Amniotic stem cell (primary cell): ENCODE data around the gene AZGP1.
"Not testable (repeated sequence)": the region's sequence is repeated elsewhere in the genome, so short reads cannot be mapped to it uniquely, and the experiment has no call there.

Source experiments
- DNase-seq: peaks from one replicate; lab custom pipeline; 2025; lab: John Stamatoyannopoulos, UW

The AZGP1 gene

DNA sequence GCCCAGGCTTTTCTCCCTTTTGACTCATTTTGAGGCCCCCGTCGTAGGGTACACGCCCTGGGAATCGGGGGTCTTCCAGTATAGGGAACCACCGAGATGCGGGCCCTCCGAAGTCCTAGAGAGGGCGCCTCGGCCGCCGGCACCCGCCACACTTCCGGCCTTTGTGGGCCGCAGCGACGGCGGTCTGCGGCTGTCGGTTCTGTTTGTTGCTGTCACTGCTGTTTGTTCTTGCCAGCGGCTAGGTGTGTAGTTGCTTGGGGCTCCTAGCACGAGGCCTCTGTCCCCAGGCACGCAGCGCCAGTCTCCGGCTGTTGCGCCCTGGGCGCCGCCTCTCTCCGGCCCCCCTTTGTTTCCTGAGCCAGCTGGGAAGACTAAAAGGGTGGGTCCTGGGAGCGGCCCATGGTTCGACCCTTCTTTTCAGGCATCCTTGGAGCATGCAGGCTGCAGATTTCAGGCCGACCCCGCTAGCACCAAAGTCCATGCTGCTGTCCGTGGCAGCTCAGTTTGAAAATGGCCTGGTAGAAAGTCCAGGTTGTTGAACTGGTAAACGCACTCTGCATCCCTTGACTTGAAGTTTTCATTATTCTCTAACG is 21.8 kb upstream of the AZGP1 start:
- no peak for DNase-seq

DNA sequence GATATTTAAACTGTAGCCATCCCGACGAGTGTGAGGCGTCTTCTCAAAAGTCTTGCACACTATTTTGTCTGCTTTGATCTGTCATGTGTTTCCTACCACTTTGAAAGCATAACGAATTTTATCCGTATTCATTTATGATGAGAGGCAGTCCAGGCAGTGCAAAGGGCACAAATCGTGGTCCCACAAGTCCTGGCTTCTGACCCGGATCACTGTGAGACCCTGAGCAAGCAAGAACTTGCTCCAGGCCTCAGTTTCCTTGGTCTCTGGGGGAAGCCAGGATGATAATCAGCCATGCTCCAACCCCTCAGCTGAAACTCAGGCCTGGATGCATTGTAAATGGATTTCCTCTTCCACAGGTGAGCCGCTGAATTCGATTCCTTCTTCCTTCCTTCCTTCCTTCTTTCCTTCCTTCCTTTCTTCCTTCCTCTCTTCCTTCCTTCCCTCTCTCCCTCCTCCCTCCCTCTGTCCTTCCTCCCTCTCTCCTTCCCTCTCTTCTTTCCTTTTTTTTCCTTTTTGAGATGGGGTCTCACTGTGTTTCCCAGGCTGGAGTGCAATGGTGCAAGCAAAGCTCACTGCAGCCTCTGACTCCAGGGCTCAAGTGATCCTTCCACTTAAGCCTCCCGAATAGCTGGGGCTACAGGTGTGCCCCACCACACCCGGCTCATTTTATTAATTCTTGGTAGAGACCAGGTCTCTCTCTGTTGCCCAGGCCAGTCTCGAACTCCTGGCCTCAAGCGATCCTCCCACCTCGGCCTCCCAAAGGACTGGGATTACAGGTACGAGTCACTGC is 21.1 kb upstream of the AZGP1 start:
- DNase-seq = no peak

DNA sequence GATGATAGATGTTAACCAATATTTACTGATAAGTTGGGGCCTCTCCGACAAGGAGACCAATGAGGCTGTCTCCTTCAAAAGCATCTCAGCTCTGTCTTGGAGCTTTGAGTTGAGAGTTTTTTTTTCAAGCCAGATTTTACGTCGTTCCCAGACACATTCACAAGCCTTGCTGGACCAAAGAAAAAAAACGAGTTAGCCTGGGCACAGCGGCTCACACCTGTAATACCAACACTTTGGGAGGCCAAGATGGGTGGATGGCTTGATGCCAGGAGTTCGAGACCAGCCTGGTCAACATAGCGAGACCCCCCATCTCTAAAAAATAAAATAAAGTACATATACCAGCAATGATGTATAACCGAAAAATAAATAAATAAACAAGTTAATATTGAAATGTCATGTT is 19.0 kb upstream of the AZGP1 start:
- no peak for DNase-seq

DNA sequence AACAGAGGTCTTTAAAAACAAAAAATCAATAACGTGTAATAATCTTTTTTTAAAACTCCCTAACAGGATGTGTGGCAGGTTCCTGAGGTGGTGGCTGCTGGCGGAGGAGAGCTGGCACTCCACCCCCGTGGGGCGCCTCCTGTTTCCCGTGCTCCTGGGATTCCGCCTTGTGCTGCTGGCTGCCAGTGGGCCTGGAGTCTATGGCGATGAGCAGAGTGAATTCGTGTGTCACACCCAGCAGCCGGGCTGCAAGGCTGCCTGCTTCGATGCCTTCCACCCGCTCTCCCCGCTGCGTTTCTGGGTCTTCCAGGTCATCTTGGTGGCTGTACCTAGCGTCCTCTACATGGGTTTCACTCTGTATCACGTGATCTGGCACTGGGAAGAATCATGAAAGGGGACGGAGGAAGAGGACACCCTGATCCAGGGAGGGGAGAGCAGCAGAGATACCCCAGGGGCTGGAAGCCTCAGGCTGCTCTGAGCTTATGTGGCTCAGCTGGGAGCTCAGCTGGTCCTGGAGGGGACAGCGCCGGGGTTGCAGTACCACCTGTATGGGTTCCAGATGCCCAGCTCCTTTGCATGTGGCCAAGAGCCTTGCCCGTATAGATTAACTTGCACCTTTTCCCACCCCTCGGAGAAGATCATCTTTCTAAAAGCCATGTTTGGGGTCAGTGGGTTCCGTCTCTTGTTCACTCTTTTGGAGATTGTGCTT is 16.7 kb upstream of the AZGP1 start:
- DNase-seq = no peak

DNA sequence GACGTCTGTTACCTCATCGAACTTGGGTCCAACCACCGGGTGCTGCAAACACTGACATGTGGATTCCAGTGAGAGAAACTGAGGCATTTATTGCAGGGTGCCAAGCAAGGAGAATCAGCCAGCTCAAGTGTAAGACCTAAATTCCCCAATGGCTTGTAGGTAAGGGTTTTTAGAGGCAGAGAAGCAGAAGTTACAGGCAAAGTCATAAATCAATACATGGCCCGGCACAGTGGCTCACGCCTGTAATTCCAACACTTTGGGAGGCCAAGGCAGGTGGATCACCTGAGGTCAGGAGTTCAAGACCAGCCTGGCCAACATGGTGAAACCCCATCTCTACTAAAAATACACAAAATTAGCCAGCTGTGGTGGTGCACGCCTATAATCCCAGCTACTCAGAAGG is 15.7 kb upstream of the AZGP1 start:
- not testable (repeated sequence) for DNase-seq

DNA sequence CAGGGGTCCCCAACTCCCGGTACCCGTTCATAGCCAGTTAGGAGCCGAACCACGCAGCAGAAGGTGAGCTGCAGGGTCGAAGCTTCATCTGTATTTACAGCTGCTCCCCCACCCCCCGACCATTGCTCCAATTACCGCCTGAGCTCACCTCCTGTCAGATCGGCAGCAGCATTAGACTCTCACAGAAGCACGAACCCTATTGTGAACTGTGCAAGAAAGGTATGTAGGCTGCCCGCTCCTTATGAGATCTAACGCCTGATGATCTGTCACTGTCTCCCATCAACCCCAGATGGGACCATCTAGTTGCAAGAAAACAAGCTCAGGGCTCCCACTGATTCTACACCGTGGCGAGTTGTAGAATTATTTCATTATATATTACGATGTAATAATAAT is 14.6 kb upstream of the AZGP1 start:
- DNase-seq = no peak

DNA sequence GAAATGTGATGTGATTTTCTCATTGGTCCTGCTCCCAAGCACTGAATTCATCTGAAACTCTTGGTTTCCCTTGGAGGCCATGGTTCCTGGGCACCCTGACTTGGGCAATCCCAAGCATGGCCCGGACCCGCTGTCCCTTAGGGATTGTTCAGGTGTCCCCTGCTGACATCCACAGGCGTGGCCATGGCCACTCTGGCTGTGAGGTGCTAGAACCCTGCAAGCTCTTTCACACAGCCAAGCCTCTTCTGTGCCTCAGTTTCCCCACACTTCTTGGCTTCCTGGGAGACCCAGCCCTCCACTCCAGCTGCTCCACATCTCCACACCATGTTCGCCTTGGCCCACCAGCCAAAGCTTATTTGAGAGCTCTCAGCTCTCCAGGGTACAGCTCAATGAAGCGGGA is 12.0 kb upstream of the AZGP1 start:
- no peak for DNase-seq

DNA sequence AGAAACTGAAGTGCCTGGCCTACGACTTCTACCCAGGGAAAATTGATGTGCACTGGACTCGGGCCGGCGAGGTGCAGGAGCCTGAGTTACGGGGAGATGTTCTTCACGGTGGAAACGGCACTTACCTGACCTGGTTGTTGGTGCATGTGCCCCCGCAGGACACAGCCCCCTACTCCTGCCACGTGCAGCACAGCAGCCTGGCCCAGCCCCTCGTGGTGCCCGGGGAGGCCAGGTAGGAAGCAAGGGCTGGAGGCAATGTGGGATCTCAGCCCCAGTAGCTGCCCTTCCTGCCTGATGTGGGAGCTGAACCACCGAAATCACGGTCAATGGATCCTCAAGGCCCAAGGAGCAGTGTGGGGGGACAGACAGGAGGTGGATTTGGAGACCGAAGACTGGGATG is 11.5 kb upstream of the AZGP1 start:
- not testable (repeated sequence) for DNase-seq

DNA sequence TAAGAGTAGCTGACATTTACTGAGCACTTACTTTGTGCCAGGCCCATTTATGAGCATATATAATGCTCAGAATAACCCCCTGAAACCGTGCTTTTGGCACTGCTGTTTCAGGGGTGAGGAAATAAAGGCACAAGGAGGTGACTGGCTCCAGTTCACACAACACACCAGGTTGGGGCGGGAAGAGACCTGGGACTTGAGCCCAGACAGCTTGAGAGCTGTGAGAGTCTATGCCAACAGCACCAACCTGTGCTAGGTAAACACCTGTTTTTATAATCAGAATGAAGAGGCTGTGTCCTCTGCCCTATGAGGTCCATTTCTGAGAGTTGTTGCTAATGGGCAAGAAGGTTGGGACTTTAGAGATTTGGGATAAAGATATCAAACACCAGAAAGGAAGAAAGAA is 8.8 kb upstream of the AZGP1 start:
- no peak for DNase-seq

DNA sequence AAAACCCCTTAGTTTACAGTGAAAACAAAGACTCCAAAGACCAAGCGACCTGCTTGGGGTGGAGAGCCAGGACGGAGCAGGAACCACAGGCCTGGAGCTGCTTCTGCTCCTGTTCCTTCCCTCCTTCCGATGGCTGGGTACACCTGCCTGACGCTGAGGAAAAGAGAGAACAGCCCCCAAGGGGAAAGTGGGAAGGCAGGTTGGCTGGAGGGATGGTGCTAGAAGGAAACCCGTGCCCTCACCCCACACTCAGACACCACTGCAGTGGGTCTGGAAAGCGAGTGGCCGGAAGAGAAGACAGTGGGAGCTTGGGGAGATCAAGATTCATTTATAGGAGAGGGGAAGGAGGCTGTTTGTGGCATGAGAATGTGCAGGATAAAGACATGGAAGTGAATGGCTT is 5.2 kb upstream of the AZGP1 start:
- DNase-seq = not testable (repeated sequence)

DNA sequence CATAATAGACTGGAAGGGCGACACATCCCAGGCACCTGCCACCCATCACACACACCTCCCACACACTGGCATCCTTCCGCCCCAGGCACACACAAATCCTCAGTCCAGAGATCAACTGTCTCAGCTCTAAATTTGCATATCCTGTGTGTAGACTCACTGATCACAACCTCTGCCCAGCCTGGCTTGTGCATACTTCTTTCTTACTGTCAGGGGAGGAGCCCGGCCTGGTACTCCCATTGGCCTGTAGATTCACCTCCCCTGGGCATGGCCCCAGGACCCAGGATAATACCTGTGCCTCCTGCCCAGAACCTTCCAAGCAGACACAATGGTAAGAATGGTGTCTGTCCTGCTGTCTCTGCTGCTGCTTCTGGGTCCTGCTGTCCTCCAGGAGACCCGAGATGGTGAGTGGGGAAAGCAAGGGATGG is 4.6 kb upstream of the AZGP1 start:
- DNase-seq = not testable (repeated sequence)

DNA sequence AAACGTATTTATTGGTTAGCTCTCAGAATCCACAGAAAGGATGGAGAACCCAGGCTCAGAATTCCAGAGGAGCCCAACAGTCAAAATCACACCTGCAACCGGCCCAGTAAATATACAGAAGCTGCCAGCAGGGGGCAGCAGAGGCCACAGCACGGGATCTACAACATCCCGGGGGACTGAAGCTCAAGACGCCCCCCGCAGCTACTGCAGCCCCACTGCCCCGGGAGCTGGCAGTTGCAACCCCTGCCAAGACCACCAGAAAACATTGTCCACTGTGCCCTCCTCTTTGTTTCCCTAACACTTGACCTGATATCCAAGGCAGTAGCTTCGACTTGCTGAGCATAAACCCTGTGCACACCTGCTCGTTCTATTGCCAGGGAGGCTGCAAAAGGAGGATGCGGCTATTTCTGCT is 4.0 kb upstream of the AZGP1 start:
- not testable (repeated sequence) for DNase-seq

DNA sequence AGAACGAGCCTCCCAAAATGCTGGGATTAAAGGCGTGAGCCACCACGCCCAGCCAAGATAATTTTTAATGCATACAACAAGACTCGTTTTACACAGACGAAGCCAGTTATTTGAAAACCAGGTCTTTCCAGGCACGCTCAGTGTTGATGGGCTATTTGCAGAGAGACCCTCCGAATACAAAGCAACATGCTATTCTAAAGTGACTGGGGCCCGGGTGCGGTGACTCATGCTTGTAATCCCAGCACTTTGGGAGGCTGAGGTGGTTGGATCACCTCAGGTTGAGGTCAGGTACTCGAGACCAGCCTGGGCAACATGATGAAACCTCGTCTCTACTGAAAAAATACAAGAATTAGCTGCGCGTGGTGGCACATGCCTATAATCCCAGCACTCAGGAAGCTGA is 795 bp upstream of the AZGP1 start:
- DNase-seq = no peak

DNA sequence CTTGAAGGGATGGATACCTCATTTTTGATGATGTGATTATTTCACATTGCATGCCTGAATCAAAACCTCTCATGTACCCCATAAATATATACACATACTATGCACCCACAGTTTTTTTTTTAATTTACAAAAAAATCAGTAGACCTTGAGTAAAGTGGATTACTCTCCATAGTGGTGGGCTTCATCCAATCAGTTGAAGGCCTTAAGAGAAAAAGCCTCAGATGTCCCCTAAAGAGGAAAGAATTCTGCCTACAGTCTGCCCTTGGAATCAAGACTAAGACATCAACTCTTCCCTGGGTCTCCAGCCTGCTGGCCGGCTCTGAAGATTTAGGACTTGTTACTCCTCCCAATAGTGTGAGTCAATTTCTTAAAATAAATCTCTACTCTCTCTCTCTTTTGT is 1.1 kb downstream of the AZGP1 start:
- no peak for DNase-seq

DNA sequence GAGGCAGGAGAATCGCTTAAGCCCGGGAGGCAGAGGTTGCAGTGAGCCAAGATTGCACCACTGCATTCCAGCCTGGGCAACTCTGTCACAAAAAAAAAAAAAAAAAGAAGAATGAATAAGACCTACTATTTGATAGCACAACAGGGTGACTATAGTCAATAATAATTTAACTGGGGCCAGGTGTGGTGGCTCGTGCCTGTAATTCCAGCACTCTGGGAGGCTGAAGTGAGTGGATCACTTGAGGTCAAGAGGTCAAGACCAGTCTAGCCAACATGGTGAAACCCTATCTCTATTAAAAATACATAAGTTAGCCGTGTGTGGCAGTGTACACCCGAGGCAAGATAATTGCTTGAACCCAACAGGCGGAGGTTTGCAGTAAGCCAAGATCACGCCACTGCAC is 2.0 kb downstream of the AZGP1 start:
- DNase-seq = not testable (repeated sequence)

DNA sequence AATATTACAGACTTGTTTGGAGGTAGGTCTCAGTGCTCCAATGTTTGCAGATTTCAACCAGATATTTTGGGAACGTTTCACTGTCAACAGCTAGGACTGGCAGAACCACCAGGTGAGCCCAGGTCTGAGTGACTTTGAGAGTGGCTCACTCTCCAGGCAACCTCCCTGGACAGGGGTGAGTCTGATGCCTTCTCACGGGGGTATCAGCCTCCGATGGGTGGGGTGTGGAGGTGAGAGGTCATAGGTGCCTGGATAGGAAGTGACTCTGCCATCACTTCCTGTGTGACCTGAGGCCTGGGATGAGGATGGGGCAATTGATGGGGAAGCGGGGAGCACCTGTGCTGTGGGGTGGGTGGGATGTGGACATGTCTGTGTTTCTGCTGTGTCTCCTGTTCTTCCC is 4.6 kb downstream of the AZGP1 start:
- DNase-seq = no peak

DNA sequence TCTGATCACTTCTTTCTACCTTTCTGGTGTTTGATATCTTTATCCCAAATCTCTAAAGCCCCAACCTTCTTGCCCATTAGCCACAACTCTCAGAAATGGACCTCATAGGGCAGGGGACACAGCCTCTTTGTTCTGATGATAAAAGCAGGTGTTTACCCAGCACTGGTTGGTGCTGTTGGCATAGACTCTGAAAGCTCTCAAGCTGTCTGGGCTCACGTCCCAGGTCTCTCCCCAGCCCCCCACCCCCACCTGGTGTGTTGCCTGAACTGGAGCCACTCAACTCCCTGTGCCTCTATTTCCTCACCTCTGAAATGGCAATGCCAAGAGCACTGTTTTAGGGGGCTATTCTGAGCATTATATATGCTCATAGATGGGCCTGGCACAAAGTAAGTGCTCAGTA is 6.0 kb downstream of the AZGP1 start:
- not testable (repeated sequence) for DNase-seq

DNA sequence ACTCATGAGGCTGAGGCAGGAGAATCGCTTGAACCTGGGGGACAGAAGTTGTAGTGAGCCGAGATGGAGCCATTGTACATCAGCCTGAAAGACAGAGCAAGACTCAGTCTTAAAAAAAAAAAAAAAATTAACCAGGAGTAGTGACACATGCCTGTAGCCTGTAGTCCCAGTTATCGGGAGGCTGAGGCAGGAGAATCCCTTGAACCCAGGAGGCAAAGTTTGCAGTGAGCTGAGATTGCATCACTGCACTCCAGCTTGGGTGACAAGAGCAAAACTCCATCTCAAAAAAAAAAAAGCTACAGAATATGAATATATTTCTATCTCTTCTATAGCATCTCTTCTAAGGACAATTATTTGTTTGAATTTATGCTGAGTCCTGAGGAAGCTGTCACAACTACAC is 6.5 kb downstream of the AZGP1 start:
- DNase-seq = no peak

DNA sequence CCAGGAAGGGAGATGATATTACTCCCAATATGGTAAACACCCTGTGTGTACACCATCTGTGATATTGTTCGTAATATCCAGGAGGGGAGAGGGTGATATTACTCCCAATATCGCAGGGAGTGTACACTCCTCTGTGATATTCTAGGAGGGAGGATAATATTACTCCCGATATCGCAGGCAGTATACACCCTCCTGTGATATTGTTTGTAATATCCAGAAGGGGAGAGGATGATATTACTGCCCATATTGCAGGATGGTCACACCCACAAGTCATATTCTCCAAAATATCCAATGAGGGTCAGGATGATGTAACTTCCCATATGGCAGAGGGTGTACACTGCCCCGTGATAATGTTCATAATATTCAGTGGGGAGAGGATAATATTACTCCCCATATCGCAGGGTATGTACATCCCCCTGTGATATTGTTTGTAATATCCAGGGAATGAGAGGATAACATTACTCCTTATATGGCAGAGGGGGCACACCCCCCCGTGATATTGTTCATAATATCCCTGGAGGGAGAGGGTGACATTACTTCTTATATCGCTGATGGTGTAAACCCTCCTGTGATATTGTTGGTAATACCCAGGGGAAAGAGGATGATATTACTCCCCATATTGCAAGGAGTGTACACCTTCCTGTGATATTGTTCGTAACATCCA is 17.1 kb downstream of the AZGP1 start:
- DNase-seq = no peak

DNA sequence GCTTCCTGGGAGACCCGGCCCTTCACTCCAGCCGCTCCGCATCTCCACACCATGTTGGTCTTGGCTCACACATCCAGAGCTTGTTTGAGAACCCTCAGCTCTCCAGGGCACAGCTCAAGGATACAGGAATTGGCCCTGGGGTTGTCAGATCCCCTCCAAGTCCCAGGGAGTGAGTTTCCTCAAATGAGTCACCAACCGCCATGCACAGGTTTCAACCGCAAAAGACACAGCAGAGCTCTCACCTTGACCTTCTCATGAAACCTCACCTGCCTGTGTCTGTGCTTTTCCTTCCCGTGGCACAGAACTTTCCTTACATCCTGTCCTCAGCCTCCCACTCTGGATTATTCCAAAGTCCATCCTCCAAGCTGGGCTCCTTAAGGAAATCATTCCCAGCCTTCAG is 20.6 kb downstream of the AZGP1 start:
- DNase-seq = no peak

DNA sequence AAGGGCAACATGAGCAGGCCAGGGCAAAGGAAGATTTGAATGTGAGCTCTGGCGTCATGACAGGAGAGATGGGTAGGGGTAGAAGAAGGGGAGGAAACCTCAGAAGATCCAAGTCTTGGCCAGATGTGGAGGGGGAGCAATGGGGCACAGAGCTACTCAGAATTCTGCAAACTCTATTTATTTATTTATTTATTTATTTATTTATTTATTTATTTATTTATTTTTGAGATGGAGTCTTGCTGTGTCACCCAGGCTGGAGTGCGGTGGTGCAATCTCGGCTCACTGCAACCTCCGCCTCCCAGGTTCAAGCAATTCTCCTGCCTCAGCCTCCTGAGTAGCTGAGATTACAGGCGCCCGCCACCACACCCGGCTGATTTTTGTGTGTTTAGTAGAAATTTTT is 21.2 kb downstream of the AZGP1 start:
- not testable (repeated sequence) for DNase-seq

DNA sequence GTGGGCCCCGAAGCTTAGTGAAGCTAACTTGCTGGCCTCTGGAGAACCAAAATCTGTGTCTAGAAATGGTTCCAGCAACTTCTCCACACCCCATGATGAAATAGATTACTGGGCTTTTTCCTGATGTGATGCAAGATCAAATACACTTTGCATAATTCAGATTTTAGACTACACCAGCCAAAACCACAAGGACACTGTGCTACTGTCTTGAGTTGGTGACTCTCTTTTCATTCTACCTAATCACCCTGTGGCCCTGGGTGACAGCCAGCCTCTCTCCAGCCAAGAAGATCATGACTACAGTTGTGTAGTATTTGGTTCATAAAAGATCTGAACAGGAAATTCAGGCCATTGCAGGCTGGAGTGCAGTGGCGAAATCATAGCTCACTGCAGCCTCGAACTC is 22.2 kb downstream of the AZGP1 start:
- no peak for DNase-seq

DNA sequence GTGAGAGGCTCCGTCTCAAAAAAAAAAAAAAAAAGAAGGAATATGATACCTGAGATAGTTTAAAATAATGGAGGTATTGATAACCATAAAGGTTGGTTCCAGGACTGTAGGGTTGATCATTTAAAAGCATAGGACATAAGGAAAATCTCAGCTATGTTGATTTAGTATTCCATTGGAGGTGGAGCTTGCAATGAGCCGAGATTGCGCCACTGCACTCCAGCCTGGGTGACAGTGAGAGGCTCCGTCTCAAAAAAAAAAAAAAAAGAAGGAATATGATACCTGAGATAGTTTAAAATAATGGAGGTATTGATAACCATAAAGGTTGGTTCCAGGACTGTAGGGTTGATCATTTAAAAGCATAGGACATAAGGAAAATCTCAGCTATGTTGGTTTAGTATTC is 23.2 kb downstream of the AZGP1 start:
- DNase-seq = not testable (repeated sequence)
